HG02884 (cell line): Measurements from ENCODE around the gene CAPG.
A peak's percentile ranks its signal among the peaks of the same experiment; 100 is the strongest.

ENCODE experiments used
- ATAC-seq: cut with Tn5 transposase; IDR thresholded peaks from one replicate; pipeline ENCODE4 v1.9.1; 2021; ENCODE audit warnings: mild to moderate bottlenecking, moderate library complexity; ENCODE audit not compliant: unreplicated experiment

CAPG gene

GRCh38 chr2:85439025-85439472 lies 28.9 kb upstream of the CAPG start:
- ATAC-seq = no peak

- no peak for ATAC-seq
Measured at GRCh38 chr2:85438201-85439024, 28.2 kb upstream of the CAPG start.

- ATAC-seq = peak; percentile 69
Measured at GRCh38 chr2:85437488-85438200, 27.5 kb upstream of the CAPG start.

- no peak for ATAC-seq
Measured at GRCh38 chr2:85436836-85437487, 26.8 kb upstream of the CAPG start.

GRCh38 chr2:85435981-85436835 lies 26.0 kb upstream of the CAPG start:
- ATAC-seq = no peak

GRCh38 chr2:85435220-85435958 lies 25.2 kb upstream of the CAPG start:
- ATAC-seq = no peak

GRCh38 chr2:85434696-85435095 lies 24.5 kb upstream of the CAPG start:
- ATAC-seq = no peak

- ATAC-seq = no peak
Measured at GRCh38 chr2:85433511-85434089, 23.4 kb upstream of the CAPG start.

GRCh38 chr2:85431570-85432205 lies 21.5 kb upstream of the CAPG start:
- ATAC-seq = no peak

GRCh38 chr2:85430752-85431569 lies 20.8 kb upstream of the CAPG start:
- no peak for ATAC-seq

GRCh38 chr2:85429924-85430289 lies 19.7 kb upstream of the CAPG start:
- ATAC-seq = no peak

GRCh38 chr2:85429213-85429923 lies 19.2 kb upstream of the CAPG start:
- ATAC-seq = no peak

- no peak for ATAC-seq
Measured at GRCh38 chr2:85428343-85428881, 18.2 kb upstream of the CAPG start.

GRCh38 chr2:85427300-85427835 lies 17.2 kb upstream of the CAPG start:
- no peak for ATAC-seq

GRCh38 chr2:85425588-85425987 lies 15.4 kb upstream of the CAPG start:
- no peak for ATAC-seq

GRCh38 chr2:85423525-85423924 lies 13.4 kb upstream of the CAPG start:
- no peak for ATAC-seq

GRCh38 chr2:85422072-85422457 lies 11.9 kb upstream of the CAPG start:
- no peak for ATAC-seq
